ENCODE data around the gene TNNI2. TPM values are rescaled to one million over a fixed set of nuclear protein-coding genes. Genes with fewer than 3 reads are reported as not detected.

Gene TNNI2
- total RNA-seq, 4 donors from 2014 or later: 1.8 to 12.6 TPM; not detected in 2

DNA sequence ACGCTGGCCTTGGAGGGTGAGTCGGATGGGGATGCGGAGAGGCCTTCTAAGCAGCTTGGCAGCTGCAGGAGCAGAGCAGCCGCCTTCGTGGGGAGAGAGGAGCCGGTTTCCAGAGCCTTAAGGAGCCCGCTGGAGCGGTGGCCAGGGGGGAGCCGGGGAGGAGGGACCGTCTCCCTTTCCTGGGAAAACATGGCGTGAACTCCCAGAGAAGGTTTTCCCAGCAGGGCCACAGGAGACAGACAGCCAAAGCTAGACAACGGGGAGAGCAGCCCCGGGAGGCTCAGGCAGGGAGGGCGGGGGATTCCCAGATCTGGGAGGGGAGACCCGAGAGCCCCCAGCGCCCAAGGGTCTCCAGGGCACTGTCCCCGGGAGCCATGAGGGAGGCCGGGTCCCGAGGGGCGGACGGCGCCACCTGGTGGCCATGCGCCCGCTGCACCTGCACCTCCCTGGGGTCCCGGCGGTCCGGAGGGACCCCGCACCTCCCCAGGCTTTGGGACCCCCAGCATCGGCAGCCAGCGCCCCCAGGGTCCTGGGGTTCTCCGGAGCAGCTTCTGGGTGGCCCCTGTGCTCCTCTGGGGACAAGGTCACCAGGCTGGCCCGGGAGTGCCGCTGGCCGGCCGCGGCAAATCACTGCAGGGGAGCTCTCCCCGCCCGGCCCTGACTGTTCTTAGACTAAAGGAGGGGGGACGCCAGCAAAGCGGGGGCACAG, 6.4 kb upstream of the TNNI2 start:
- TF ChIP-seq, protein P1, sequence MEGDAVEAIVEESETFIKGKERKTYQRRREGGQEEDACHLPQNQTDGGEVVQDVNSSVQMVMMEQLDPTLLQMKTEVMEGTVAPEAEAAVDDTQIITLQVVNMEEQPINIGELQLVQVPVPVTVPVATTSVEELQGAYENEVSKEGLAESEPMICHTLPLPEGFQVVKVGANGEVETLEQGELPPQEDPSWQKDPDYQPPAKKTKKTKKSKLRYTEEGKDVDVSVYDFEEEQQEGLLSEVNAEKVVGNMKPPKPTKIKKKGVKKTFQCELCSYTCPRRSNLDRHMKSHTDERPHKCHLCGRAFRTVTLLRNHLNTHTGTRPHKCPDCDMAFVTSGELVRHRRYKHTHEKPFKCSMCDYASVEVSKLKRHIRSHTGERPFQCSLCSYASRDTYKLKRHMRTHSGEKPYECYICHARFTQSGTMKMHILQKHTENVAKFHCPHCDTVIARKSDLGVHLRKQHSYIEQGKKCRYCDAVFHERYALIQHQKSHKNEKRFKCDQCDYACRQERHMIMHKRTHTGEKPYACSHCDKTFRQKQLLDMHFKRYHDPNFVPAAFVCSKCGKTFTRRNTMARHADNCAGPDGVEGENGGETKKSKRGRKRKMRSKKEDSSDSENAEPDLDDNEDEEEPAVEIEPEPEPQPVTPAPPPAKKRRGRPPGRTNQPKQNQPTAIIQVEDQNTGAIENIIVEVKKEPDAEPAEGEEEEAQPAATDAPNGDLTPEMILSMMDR (IDR thresholded peaks at IDR 0.05; ENCODE audit: low read depth): no peak

DNA sequence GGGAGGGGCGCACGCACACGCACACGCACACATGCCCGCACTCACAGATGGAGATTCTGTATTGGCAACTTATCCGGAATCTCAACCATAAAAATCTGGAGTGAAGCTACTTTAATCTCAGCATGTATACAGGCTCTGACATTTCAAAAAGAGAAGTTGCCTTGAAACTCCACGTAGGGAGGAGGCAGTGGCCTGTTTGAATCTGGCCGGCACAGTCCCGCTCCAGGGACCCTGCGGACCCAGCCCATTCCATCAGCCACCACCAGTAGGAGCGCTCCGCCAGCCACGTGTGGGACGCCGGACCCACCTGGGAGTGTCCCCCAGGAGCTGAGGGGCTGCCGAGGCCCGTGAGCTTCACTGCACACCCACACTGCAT, 5.9 kb upstream of the TNNI2 start:
- TF ChIP-seq, protein P1 (IDR thresholded peaks at IDR 0.05; ENCODE audit: low read depth): no peak

DNA sequence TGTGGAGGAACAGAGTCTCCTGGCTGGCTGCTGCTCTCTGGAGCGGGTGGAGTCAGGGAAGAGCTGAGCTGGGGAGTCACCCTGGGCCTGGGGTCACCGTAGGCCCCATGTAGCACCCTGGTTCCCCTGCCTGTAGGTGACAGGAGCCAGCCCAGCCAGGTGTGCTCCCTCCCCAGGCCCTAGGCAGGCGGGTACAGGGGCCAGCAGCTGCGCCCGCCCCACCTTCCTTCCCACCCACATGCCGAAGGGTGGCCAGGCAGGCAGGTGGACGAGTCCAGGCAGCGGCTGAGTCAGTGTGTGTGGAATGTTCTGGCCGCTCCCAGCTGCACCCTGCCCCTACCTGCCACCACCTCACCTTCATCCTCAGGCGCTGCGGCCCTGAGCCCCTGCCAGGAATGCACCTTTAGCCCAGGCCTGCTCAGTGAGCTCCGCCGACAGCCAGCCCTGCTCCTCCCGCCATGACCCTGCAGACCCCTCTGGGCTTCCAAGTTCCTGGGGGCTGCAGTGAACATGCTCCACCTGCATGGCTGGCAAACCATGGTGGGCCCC, 4.6 kb upstream of the TNNI2 start:
- TF ChIP-seq, protein P1 (IDR thresholded peaks at IDR 0.05; ENCODE audit: low read depth): no peak

DNA sequence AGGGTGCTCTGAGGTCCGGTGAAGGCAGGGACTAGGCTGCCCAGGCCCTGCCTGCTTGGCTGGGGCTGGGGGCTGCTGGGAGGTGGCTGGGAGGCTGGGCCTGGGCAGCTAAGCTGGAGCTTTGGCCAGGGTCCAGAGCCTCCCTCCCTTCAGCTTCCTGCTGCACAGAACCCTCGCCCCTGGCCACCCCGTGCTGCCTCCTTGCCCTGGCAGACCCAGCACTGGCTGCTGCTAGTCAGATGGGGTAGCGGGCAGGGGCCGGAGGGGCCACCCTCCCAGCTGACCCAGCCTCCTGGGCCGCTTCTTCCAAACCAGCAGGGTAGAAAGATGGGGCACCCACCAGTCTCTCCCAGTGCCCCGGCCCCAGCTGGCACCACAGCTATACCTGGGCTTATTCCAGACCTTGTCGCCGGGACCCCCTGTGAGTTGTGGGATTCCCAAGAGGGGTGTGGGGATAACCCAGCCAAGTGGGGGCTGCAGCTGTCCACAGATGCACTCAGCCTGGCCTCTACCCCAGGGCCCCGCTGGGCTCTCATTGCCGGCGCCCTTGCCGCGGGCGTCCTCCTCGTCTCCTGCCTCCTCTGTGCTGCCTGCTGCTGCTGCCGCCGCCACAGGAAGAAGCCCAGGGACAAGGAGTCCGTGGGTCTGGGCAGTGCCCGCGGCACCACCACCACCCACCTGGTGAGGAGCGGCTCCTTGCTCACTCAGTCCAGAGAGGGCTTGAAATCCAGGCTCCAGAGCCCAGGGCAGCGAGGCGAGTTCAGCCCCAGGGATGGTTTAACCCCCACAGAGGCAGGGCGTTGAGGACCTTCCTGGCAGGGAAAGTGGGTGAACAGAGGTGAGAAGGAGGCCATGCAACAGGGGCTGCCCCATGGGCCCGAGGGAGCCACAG, 3.8 kb upstream of the TNNI2 start, which contains the start of gene SYT8:
Gene SYT8 (plus strand): TSS at position 212 of the 892 bp plus-strand sequence. CDS start 116 bp downstream, at position 328.
- TF ChIP-seq, protein P1 (IDR thresholded peaks at IDR 0.05; ENCODE audit: low read depth): no peak

GRCh38 chr11:1835671-1836010, 3.1 kb upstream of the TNNI2 start:
- TF ChIP-seq, protein P1 (IDR thresholded peaks at IDR 0.05; ENCODE audit: low read depth): no peak

DNA sequence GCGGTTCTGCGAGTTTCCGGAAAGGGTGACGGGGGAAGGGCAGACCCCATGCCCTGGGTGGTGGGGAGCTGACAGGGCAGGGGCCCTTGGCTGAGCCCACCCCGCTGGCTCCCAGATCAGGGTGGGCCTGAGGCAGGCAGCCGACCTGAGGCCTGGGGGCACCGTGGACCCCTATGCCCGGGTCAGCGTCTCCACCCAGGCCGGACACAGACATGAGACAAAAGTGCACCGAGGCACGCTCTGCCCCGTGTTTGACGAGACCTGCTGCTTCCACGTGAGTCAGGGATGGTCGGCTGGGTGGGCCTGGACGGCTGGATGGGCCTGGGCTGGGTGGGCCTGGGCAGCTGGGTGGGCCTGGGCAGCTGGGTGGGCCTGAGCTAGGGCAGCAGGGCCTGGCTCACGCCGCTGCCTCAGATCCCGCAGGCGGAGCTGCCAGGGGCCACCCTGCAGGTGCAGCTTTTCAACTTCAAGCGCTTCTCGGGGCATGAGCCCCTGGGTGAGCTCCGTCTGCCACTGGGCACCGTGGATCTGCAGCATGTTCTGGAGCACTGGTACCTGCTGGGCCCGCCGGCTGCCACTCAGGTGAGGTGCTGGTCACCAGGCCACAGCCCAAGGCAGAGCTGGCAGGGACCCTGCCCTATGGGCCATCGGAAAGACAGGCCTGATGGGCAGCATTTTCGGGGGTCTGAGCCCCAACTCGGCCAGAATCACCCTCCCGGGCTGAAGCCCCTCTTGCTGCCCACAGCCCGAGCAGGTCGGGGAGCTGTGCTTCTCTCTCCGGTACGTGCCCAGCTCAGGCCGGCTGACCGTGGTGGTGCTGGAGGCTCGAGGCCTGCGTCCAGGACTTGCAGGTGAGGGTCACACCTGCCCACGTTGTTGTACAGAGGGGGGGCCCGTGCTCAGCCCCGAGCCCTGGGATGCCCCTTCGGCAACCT, 2.5 kb upstream of the TNNI2 start:
- TF ChIP-seq, protein P1 (IDR thresholded peaks at IDR 0.05; ENCODE audit: low read depth): no peak

Data from subcutaneous adipose tissue (tissue), 4 donors.